Activated T-helper 2 cell treated with anti-CD3 and anti-CD28 coated beads, Interferon-gamma antibody, Interleukin-2, Interleukin-4, amounts not matched to agents 10 μg/mL and 5 μg/mL and 100 μg/mL, durations not matched to agents 14 hours and 24 hours and 36 hours (primary cell): ENCODE measurements around the gene CGNL1. TPM values are rescaled to one million over a fixed set of nuclear protein-coding genes. Genes with fewer than 3 reads are reported as not detected.

ENCODE experiments used
- DNase-seq: peaks from one replicate; pipeline ENCODE4 v3.0.0; 2021; ENCODE audit warnings: low spot score
- H3K27ac Mint-ChIP-seq: one replicate; pipeline ENCODE4 v1.8.0; 2021; ENCODE audit warnings: mixed read lengths
- H3K27me3 Mint-ChIP-seq: one replicate; pipeline ENCODE4 v1.8.0; 2021; ENCODE audit warnings: low read depth, mixed read lengths
- H3K36me3 Mint-ChIP-seq: one replicate; pipeline ENCODE4 v1.8.0; 2021; ENCODE audit warnings: low read depth, mixed read lengths
- H3K4me1 Mint-ChIP-seq: one replicate; pipeline ENCODE4 v1.8.0; 2021; ENCODE audit warnings: low read depth, mixed read lengths
- H3K4me3 Mint-ChIP-seq: one replicate; pipeline ENCODE4 v1.8.0; 2021; ENCODE audit warnings: low read depth, mild to moderate bottlenecking, moderate library complexity, mixed read lengths
- H3K9me3 Mint-ChIP-seq: one replicate; pipeline ENCODE4 v1.8.0; 2021; ENCODE audit warnings: mixed read lengths
- intact Hi-C: fragments of 100-400 bp; cut with micrococcal nuclease; formaldehyde crosslinking; loops from one replicate; pipeline ENCODE4 v1.15.1; 2023
- total RNA-seq: library from RNA; stranded (reverse); gene quantifications from 2 replicates; pipeline ENCODE4 v1.2.3, GENCODE V29; 2022

The CGNL1 gene
- total RNA-seq, 1 donor from 2014 or later, result not detected

DNA sequence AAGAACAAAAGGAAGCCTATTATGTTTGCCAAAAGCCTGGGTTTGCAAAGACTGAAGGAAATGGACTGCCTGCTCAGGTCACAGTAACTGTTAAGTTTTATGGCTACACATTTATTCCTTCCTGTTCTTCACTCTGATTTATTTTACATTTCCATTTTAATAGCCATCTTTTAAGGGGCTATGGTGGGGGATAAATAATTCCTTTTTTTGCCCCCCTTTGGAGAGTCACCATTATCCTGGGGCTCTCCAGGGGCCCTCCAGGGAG is 161.9 kb downstream of the CGNL1 start:
- intact Hi-C loops, result no loop called here
- no peaks in the 10 kb centered on the region for H3K36me3 Mint-ChIP-seq
- H3K27ac Mint-ChIP-seq, result no peak overlapping the region
- H3K27me3 Mint-ChIP-seq, result peaks cover 9% of the 10 kb centered on the region
- no peak overlapping the region for H3K4me3 Mint-ChIP-seq
- DNase-seq, result no peak
- H3K9me3 Mint-ChIP-seq, result peaks cover 4% of the 10 kb centered on the region
- H3K4me1 Mint-ChIP-seq, result peaks cover 3% of the 10 kb centered on the region

DNA sequence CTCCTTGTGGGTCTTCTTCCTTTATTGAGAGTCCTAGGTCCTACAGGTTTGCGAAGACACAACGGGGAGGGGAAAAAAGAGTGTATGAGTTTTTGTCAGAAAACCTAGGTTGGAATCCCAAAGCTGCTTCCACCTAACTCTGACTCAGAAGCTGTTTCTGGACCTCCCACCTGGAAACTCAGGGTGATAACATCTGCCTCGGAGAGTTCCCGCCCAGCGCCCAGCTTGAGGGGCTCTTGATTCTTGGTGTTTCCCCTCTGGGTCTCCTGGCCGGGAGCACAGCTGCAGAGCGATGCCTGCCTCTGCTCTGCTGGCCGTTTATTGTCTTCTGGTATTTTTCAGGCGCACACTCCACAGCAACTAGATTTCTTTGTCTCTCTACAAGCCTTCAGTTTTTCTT is 162.5 kb downstream of the CGNL1 start:
- H3K4me3 Mint-ChIP-seq, result no peak overlapping the region
- DNase-seq, result no peak
- H3K9me3 Mint-ChIP-seq, result peaks cover 4% of the 10 kb centered on the region
- no peaks in the 10 kb centered on the region for H3K36me3 Mint-ChIP-seq
- peaks cover 3% of the 10 kb centered on the region for H3K4me1 Mint-ChIP-seq
- intact Hi-C loops, result no loop called here
- H3K27ac Mint-ChIP-seq, result no peak overlapping the region
- peaks cover 9% of the 10 kb centered on the region for H3K27me3 Mint-ChIP-seq

DNA sequence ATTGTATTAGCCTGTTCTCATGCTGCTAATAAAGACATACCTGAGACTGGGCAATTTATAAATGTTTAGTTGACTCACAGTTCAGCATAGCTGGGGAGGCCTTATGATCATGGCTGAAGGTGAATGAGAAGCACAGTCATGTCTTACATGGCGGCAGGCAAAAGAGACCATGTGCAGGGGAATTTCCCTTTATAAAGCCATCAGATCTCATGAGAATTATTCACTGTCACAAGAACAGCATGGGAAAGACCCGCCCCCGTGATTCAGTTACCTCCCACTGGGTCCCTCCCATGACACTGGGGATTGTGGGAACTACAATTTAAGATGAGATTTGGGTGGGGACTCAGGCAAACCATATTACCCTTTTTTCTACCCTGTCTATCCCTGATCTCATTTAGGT is 163.9 kb downstream of the CGNL1 start:
- no peaks in the 10 kb centered on the region for H3K36me3 Mint-ChIP-seq
- H3K27me3 Mint-ChIP-seq, result peaks cover 6% of the 10 kb centered on the region
- no peak for DNase-seq
- peaks cover 4% of the 10 kb centered on the region for H3K9me3 Mint-ChIP-seq
- no peak overlapping the region for H3K4me3 Mint-ChIP-seq
- no peak overlapping the region for H3K27ac Mint-ChIP-seq
- H3K4me1 Mint-ChIP-seq, result peaks cover 3% of the 10 kb centered on the region
- intact Hi-C loops, result no loop called here

DNA sequence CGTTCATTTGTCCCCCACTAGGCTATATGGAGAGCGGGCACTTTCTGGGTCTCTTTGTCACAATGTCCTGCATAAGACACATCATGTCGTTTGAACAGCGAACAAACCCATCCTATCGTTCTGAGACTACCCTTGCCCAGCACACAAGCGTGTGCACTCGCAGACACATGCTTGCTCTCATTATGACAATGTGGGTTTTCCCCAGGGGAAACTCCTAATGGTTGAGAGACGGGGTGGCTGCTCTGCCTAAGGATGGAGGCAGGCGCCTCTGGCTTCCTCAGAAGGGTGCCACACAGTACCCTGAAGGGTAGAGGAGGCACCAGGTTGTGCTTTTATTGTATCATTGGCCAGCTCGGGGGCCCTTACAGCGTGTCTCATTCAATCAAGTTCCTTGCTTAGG is 164.4 kb downstream of the CGNL1 start:
- Mint-ChIP-seq H3K36me3 (no peaks in the 10 kb centered on the region), H3K27me3 (peaks cover 6% of the 10 kb centered on the region), H3K9me3 (peaks cover 4% of the 10 kb centered on the region), H3K4me1 (peaks cover 3% of the 10 kb centered on the region), H3K27ac (no peak overlapping the region), H3K4me3 (no peak overlapping the region)
- intact Hi-C loops, result no loop called here
- DNase-seq, result no peak

DNA sequence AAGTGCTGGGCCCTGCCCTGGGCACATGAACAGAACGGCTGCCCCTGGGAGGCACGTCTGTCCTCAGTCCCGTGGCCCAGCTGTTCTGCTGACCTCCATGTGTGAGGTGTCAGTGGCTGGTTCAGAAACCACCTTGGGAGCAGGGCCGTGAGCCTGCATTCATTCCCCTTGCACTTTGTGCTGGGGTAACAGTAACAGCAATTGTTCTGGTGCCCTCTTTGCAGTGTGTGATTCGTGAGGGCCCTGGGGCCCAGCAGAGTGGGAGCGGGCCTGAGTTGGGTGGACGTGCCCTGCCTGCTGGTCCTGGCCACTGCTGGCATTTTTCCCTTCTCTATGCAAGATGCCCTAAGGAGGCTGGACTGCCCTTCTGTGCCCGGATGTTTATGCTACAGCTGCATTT is 165.0 kb downstream of the CGNL1 start:
- Mint-ChIP-seq H3K27ac (no peak overlapping the region), H3K27me3 (peaks cover 5% of the 10 kb centered on the region), H3K36me3 (no peaks in the 10 kb centered on the region), H3K4me3 (no peak overlapping the region), H3K9me3 (peaks cover 4% of the 10 kb centered on the region), H3K4me1 (peaks cover 3% of the 10 kb centered on the region)
- DNase-seq, result no peak
- intact Hi-C loops, result no loop called here

DNA sequence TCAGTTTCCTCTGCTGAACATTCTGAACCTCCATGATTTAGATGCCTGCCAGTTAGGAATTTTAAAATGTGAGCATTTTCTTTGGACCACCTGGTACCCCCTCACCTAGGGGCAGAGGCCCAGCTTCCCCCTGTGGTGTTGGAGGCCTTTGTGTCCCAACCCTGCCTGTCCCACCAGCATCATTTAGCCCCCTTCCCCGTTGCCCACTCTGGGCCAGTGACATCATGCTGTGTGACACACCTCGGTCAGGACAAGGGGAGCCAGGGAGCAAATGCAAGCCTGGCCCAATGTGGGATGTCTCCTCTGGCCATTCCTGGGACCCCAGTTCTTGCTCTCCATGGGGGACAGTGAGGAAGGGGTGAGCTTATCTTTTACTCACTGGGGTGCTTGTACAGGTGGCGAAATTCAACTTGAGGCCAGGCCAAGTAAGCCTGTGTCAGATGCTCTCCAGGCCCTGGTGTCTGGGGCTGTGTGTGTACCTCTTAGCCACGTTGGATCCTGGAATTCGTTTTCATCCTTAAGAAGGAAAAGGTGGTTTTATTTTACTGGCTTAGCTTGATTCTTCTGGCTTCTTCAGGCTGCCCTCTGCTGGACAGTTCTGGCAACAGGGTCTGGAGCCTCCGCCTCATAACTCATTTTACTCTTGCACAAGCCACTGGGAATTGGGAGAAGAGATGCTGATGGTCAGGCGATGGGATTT is 165.7 kb downstream of the CGNL1 start:
- H3K36me3 Mint-ChIP-seq, result no peaks in the 10 kb centered on the region
- intact Hi-C loops, result no loop called here
- peaks cover 4% of the 10 kb centered on the region for H3K9me3 Mint-ChIP-seq
- peaks cover 5% of the 10 kb centered on the region for H3K27me3 Mint-ChIP-seq
- H3K4me1 Mint-ChIP-seq, result peaks cover 3% of the 10 kb centered on the region
- H3K27ac Mint-ChIP-seq, result no peak overlapping the region
- DNase-seq, result no peak
- no peak overlapping the region for H3K4me3 Mint-ChIP-seq

DNA sequence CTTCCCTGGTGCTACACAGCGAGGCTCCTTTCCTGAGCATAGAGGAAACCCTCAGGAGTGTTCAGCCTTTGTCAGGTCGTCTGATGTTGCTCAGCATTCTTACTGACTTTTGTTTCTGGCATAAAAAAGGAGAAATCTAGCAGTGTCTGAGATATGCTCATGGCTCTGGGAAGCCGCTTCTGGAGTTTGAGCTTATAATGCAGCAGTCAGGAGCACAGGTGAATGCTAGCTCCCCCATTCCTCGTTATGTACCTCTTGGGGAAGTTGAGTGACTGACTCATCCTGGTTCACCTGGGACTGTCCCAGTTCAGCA is 166.2 kb downstream of the CGNL1 start:
- no peak for DNase-seq
- Mint-ChIP-seq H3K27me3 (peaks cover 5% of the 10 kb centered on the region), H3K27ac (no peak overlapping the region), H3K4me1 (peaks cover 3% of the 10 kb centered on the region), H3K36me3 (no peaks in the 10 kb centered on the region), H3K9me3 (peaks cover 4% of the 10 kb centered on the region), H3K4me3 (no peak overlapping the region)
- intact Hi-C loops, result no loop called here

DNA sequence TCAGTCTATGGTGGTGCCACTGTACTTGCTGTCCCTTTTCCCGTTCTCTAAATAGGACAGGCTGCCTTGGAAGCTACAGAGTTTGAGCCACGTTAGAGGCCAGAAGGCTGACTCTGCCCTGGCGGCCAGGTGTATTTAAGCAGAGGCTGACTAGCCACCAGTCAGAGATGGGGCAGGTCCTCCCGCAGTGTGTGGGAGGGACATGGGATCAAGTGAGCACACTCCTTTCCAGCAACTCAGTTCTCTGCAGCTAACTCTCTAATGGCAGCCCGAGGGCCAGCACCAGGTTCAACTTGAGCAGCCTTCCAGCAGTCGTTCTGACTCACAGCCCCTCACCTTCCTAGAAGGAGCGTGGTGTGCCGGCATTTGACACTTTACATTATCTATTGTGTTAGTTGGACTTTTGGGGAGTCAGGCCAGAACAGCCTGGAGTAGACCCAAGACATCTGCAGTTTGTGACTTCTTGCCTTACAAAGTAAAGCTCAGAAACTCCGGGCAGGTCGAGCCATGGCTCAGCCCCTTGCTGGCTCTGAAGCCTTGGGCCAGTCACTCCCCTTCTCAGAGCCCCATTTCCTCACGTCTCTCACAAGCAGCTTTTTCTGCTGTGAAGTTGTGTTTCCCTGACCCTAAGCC is 168.7 kb downstream of the CGNL1 start:
- DNase-seq, result no peak
- H3K4me1 Mint-ChIP-seq, result peaks cover 3% of the 10 kb centered on the region
- no peak overlapping the region for H3K4me3 Mint-ChIP-seq
- intact Hi-C loops, result no loop called here
- H3K27ac Mint-ChIP-seq, result no peak overlapping the region
- H3K9me3 Mint-ChIP-seq, result peaks cover 4% of the 10 kb centered on the region
- H3K27me3 Mint-ChIP-seq, result peaks cover 1% of the 10 kb centered on the region
- no peaks in the 10 kb centered on the region for H3K36me3 Mint-ChIP-seq

DNA sequence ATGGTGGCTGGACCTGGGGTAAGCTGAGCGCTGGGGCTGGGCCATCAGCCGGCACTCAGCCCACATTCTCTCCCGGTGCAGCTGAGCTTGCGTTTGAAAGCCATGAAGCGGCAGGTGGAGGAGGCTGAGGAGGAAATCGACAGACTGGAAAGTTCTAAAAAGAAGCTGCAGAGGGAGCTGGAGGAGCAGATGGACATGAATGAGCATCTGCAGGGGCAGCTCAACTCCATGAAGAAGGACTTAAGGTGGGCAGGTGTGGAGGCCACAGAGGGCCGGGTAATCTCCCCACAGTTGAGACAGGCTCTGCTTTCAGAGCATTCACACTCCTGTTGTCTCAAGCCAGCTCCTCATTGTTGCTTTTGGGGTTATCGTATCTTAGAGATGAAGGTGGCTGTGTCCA is 169.7 kb downstream of the CGNL1 start:
- intact Hi-C loops, result no loop called here
- Mint-ChIP-seq H3K27me3 (no peaks in the 10 kb centered on the region), H3K4me3 (no peak overlapping the region), H3K9me3 (no peaks in the 10 kb centered on the region), H3K36me3 (no peaks in the 10 kb centered on the region), H3K4me1 (no peaks in the 10 kb centered on the region), H3K27ac (no peak overlapping the region)
- no peak for DNase-seq

DNA sequence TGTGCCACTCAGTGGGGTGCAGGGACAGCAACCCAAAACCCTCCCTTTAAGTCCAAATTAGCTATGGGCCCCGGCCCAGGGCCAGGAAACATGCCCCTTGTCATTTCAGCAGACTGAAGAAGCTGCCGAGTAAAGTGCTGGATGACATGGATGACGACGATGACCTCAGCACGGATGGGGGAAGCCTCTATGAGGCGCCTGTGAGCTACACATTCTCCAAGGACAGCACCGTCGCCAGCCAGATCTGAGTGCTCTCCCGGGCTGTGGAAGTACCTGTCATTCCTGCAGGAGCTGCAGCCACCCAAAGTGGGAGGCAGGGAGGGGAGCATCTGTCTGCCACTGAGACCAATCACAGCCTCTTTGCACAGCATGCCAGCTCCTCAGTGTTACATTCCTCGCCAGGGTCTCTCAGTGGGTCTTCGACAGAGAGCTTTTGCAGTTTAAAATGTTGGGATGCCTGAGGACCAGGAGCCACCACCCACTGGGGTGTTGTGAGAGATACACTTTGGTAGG is 171.0 kb downstream of the CGNL1 start:
- Mint-ChIP-seq H3K27me3 (no peaks in the 10 kb centered on the region), H3K9me3 (no peaks in the 10 kb centered on the region), H3K4me1 (no peaks in the 10 kb centered on the region), H3K27ac (no peak overlapping the region), H3K36me3 (no peaks in the 10 kb centered on the region), H3K4me3 (no peak overlapping the region)
- no peak for DNase-seq
- intact Hi-C loops, result no loop called here

DNA sequence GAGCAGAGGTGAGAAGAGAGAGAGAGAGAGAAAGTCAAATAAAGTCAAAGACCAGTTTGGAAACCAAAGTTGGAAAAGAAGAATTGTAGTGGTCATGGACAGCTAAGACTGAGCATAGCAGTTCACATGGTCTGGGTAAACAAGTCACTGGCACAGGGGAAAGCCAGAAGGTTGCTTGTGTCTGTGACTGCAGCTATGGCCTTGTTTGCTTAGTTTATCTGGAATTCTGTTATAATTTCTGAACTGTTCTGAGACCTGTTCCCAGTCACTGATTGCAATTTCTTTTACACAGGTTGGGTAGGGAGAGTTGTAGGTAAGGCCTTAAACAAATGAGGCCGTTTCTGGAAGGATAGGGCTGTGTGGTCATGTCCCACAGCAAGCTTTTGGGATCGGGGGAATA is 172.0 kb downstream of the CGNL1 start:
- intact Hi-C loops, result no loop called here
- H3K27me3 Mint-ChIP-seq, result no peaks in the 10 kb centered on the region
- no peaks in the 10 kb centered on the region for H3K36me3 Mint-ChIP-seq
- H3K9me3 Mint-ChIP-seq, result no peaks in the 10 kb centered on the region
- no peak overlapping the region for H3K4me3 Mint-ChIP-seq
- DNase-seq, result no peak
- H3K4me1 Mint-ChIP-seq, result no peaks in the 10 kb centered on the region
- no peak overlapping the region for H3K27ac Mint-ChIP-seq

DNA sequence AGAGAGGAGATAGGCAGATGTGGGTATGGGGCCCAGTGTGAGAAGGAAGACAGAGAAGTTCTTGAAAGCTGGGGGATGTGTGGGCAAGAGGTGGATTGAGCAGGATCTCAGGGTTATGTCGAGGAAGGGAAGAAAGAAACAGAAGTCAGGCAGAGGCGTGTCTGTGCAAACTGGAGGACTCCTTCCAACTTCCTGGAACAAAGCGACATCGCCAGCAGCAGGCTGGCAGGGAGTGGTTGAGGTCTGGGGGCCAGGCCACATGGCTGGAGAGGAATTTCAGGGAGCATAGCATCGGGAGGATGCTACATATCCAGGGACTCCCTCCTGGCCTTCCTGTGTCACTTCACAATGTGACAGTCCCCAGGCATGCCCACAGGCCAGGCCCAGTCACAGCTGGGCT is 172.5 kb downstream of the CGNL1 start:
- Mint-ChIP-seq H3K36me3 (no peaks in the 10 kb centered on the region), H3K27me3 (no peaks in the 10 kb centered on the region), H3K9me3 (no peaks in the 10 kb centered on the region), H3K27ac (no peak overlapping the region), H3K4me3 (no peak overlapping the region), H3K4me1 (no peaks in the 10 kb centered on the region)
- DNase-seq, result no peak
- intact Hi-C loops, result no loop called here

DNA sequence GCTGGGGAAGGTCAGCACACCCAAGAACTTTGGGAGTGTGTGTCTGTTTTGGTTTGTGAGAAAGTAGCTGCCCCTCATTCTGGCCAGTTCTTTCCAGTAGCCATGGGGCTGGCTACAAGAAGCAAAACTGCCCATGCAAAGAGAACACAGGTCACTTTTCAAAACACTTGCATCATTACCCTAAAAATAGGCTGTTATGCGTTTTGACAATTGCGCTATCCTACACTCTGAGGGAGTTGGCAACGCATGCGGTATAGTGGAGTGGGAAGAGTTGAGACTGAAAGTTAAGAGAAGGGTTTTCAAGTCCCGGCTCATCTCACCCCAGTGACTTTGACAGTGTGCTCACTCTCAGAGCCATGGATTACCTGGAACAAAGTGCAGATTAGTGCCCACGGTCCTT is 173.6 kb downstream of the CGNL1 start:
- intact Hi-C loops, result no loop called here
- Mint-ChIP-seq H3K4me3 (no peak overlapping the region), H3K4me1 (no peaks in the 10 kb centered on the region), H3K27ac (no peak overlapping the region), H3K27me3 (no peaks in the 10 kb centered on the region), H3K36me3 (no peaks in the 10 kb centered on the region), H3K9me3 (no peaks in the 10 kb centered on the region)
- DNase-seq, result no peak

DNA sequence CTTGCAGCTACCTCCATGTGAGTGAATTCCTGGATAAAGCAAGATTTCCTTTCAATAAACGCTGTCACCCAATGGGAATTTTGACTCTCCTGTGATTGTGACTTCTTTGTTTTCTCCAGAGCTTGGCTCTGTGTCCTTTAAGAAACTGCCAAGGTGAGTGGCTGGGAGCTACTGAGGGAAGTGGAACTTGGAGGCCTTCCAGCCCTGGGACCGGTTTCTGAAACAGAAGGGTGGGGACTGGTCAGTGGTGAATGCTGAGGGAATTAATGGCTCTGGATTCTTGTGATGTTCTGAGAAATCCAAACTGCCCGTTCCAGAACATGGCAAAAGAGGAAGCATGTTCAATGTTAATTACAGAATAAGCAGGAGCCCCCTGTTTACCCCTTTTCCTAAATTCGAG is 174.3 kb downstream of the CGNL1 start:
- Mint-ChIP-seq H3K36me3 (no peaks in the 10 kb centered on the region), H3K27ac (no peak overlapping the region), H3K27me3 (no peaks in the 10 kb centered on the region), H3K9me3 (no peaks in the 10 kb centered on the region), H3K4me1 (no peaks in the 10 kb centered on the region), H3K4me3 (no peak overlapping the region)
- no peak for DNase-seq
- intact Hi-C loops, result no loop called here
